CD14-positive monocyte (primary cell): ENCODE results near the gene GNA12. TPM values are rescaled to one million over a fixed set of nuclear protein-coding genes. Genes with fewer than 3 reads are reported as not detected.

ENCODE experiments used
- DNase-seq, 3 donors: peaks; one replicate each; pipeline ENCODE4 v3.0.0-alpha.2; 2011 to 2022
- H2AFZ ChIP-seq: 2 replicates; pipeline ENCODE4 v1.6.0; 2012; ENCODE audit warnings: mild to moderate bottlenecking, low read depth, low read length, inconsistent platforms; ENCODE audit not compliant: insufficient read depth, poor library complexity, severe bottlenecking
- H3K27ac ChIP-seq, 2 donors: 1 replicate in 1 of 2; 2 replicates in 1 of 2; pipeline ENCODE4 v1.5.1; 2012 to 2013; ENCODE audit warnings: low read length in 2 of 2, control low read depth in 1 of 2, inconsistent platforms in 1 of 2, low read depth in 1 of 2, mild to moderate bottlenecking in 1 of 2
- H3K27me3 ChIP-seq, 2 donors: one replicate each; pipeline versions ENCODE4 v1.6.0 to v1.6.1; 2011 to 2013; ENCODE audit warnings: low read length in 2 of 2; ENCODE audit not compliant: control insufficient read depth in 2 of 2, insufficient read depth in 2 of 2
- H3K36me3 ChIP-seq, 2 donors: replicated peaks in 1 of 2; 1 replicate in 1 of 2; 2 replicates in 1 of 2; pipeline versions ENCODE4 v1.5.1 to v1.6.1; 2012 to 2013; ENCODE audit warnings: low read length in 2 of 2, control low read depth in 1 of 2, inconsistent platforms in 1 of 2, mild to moderate bottlenecking in 1 of 2; ENCODE audit not compliant: insufficient read depth in 2 of 2, control insufficient read depth in 1 of 2
- H3K4me1 ChIP-seq, 2 donors: 1 replicate in 1 of 2; 2 replicates in 1 of 2; pipeline versions ENCODE4 v1.5.1 to v1.6.1; 2012 to 2013; ENCODE audit warnings: low read length in 2 of 2, control low read depth in 1 of 2, inconsistent platforms in 1 of 2, mild to moderate bottlenecking in 1 of 2, moderate library complexity in 1 of 2; ENCODE audit not compliant: insufficient read depth in 2 of 2, control insufficient read depth in 1 of 2
- H3K4me2 ChIP-seq: replicated peaks from 2 replicates; pipeline ENCODE3; 2012; ENCODE audit warnings: low read length, moderate library complexity, mild to moderate bottlenecking; ENCODE audit not compliant: poor library complexity, severe bottlenecking; ENCODE audit errors: extremely low read depth
- H3K4me3 ChIP-seq, 3 experiments: fragments of 200-600 bp in 1 of 3; sonication (generic) in 1 of 3; replicated peaks in 1 of 3; 1 replicate in 2 of 3; 2 replicates in 1 of 3; pipeline ENCODE4 v1.5.1; 2011 to 2013; ENCODE audit warnings: low read length in 3 of 3, mild to moderate bottlenecking in 3 of 3, control low read depth in 2 of 3, low read depth in 2 of 3, inconsistent platforms in 1 of 3, moderate library complexity in 1 of 3
- H3K79me2 ChIP-seq: 2 replicates; pipeline ENCODE4 v1.6.0; 2012; ENCODE audit warnings: mild to moderate bottlenecking, control low read depth, inconsistent platforms, low read length, moderate library complexity; ENCODE audit not compliant: insufficient read depth
- H3K9ac ChIP-seq: 2 replicates; pipeline ENCODE4 v1.6.0; 2017; ENCODE audit warnings: low read length, mild to moderate bottlenecking; ENCODE audit not compliant: insufficient read depth, poor library complexity, severe bottlenecking
- H3K9me3 ChIP-seq, 2 donors: replicated peaks in 1 of 2; 1 replicate in 1 of 2; 2 replicates in 1 of 2; pipeline versions ENCODE4 v1.5.1 to v1.6.1; 2012 to 2013; ENCODE audit warnings: low read length in 2 of 2, control low read depth in 1 of 2; ENCODE audit not compliant: control insufficient read depth in 1 of 2, insufficient read depth in 1 of 2
- H4K20me1 ChIP-seq: 2 replicates; pipeline ENCODE4 v1.6.0; 2012; ENCODE audit warnings: mild to moderate bottlenecking, low read length, control low read depth, moderate library complexity; ENCODE audit not compliant: insufficient read depth
- H3K27ac Mint-ChIP-seq, 7 donors: one replicate each; pipeline ENCODE4 v1.8.0; 2020; ENCODE audit warnings: mild to moderate bottlenecking in 7 of 7, mixed read lengths in 7 of 7, moderate library complexity in 6 of 7, inconsistent platforms in 2 of 7
- H3K27me3 Mint-ChIP-seq, 3 donors: one replicate each; pipeline ENCODE4 v1.8.0; 2021 to 2022; ENCODE audit warnings: low read depth in 3 of 3, mild to moderate bottlenecking in 3 of 3, mixed read lengths in 3 of 3, moderate library complexity in 3 of 3, inconsistent platforms in 1 of 3
- H3K36me3 Mint-ChIP-seq, 2 donors: one replicate each; pipeline ENCODE4 v1.8.0; 2020; ENCODE audit warnings: mixed read lengths in 2 of 2, inconsistent platforms in 1 of 2, mild to moderate bottlenecking in 1 of 2
- H3K4me1 Mint-ChIP-seq: one replicate; pipeline ENCODE4 v1.8.0; 2020; ENCODE audit warnings: mild to moderate bottlenecking, mixed read lengths
- H3K4me3 Mint-ChIP-seq, 2 donors: one replicate each; pipeline ENCODE4 v1.8.0; 2020; ENCODE audit warnings: mild to moderate bottlenecking in 2 of 2, mixed read lengths in 2 of 2, moderate library complexity in 1 of 2
- H3K9me3 Mint-ChIP-seq, 7 donors: one replicate each; pipeline ENCODE4 v1.8.0; 2020 to 2022; ENCODE audit warnings: mixed read lengths in 7 of 7, mild to moderate bottlenecking in 6 of 7, moderate library complexity in 6 of 7, inconsistent platforms in 2 of 7
- WGBS: methylation state at CpG from one replicate; pipeline ENCODE4 v1.1.5; 2013; ENCODE audit warnings: missing lambda C conversion rate; ENCODE audit not compliant: insufficient coverage; 5-methylcytosine and 5-hydroxymethylcytosine counted together
- intact Hi-C, 2 donors: fragments of 100-400 bp; cut with micrococcal nuclease; formaldehyde crosslinking; loops; one replicate each; pipeline versions ENCODE4 v1.15.0 to v1.15.1; 2023
- polyA plus RNA-seq, 3 donors: library from polyadenylated mRNA; depleted of rRNA in 1 of 3; unstranded in 2 of 3; stranded (reverse) in 1 of 3; fragments of 300-500 nt in 2 of 3; fragments of >200 nt in 1 of 3; fragmentation: Illumina TruSeq in 2 of 3; gene quantifications; 1 replicate in 2 of 3; 2 replicates in 1 of 3; pipeline ENCODE4 v1.2.3, GENCODE V29; 2012 to 2021
- TF ChIP-seq, protein P1 (sequence below): fragments of 200-600 bp; IDR thresholded peaks from one replicate; pipeline ENCODE4 v1.8.0; 2022; ENCODE audit warnings: antibody characterized with exemption, mild to moderate bottlenecking

GNA12 gene
- polyA plus RNA-seq, 3 donors: 3.4 to 25.9 (median 10.6) TPM

DNA sequence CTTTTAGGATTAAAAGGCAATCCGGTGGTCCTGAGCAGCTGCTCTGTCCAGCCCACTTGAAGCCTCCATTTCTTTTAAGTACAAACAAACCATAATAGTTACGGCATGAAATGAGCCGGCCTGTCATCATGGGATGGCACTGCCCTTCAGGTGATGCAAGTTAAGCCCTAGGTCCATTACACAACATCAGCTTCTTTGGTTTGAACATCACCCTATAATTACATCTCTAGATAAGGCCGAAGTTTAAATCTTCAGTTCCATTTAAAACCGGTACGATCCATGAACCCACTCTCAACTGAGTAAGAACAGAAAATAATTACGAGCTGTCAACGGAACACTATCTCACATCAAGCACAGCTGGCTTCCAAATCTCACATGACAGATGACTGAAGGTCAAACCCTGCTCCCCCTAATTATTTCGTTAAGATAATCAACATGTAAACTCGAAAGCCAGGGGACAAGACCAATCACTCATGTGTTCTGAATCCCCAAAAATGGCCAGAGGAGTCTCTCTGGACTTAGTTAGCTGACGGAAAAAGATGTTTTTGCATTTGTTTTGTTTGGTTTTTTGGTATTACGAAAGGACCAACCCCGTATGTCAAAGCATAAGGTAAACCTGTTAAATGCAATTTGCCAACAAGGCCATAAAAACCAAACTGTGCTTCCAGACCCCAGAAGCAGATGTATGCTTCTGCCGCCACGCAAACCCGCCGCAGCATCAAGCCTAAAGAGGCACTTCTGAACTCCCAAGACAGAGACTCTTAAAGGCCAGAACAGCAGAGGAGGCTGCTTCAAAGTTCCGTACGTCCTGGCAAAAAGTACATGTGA lies 10.8 kb downstream of the GNA12 start:
- no peaks in the 10 kb centered on the region for H3K9me3 ChIP-seq
- Mint-ChIP-seq H3K9me3 (peaks cover 0 to 4% (median 0%) of the 10 kb centered on the region in 7 donors), H3K4me1 (peaks cover 17% of the 10 kb centered on the region), H3K4me3 (no peak overlapping the region), H3K36me3 (peaks cover 39 to 64% of the 10 kb centered on the region in 2 donors), H3K27me3 (peaks cover 0 to 2% (median 0%) of the 10 kb centered on the region in 3 donors), H3K27ac (no peak overlapping the region)
- no peak overlapping the region for H3K27ac ChIP-seq
- no peaks in the 10 kb centered on the region for H3K27me3 ChIP-seq
- intact Hi-C loops: no loop called here
- peaks cover 5 to 13% of the 10 kb centered on the region in 2 donors for H3K4me1 ChIP-seq
- TF ChIP-seq, protein P1, sequence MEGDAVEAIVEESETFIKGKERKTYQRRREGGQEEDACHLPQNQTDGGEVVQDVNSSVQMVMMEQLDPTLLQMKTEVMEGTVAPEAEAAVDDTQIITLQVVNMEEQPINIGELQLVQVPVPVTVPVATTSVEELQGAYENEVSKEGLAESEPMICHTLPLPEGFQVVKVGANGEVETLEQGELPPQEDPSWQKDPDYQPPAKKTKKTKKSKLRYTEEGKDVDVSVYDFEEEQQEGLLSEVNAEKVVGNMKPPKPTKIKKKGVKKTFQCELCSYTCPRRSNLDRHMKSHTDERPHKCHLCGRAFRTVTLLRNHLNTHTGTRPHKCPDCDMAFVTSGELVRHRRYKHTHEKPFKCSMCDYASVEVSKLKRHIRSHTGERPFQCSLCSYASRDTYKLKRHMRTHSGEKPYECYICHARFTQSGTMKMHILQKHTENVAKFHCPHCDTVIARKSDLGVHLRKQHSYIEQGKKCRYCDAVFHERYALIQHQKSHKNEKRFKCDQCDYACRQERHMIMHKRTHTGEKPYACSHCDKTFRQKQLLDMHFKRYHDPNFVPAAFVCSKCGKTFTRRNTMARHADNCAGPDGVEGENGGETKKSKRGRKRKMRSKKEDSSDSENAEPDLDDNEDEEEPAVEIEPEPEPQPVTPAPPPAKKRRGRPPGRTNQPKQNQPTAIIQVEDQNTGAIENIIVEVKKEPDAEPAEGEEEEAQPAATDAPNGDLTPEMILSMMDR: no peak
- peaks cover 0 to 20% of the 10 kb centered on the region in 2 donors for H3K36me3 ChIP-seq
- H3K4me3 ChIP-seq: no peak overlapping the region
- H4K20me1 ChIP-seq: peaks cover 47% of the 10 kb centered on the region
- H3K9ac ChIP-seq: no peak overlapping the region
- no peak overlapping the region for H3K4me2 ChIP-seq
- peaks cover 11% of the 10 kb centered on the region for H3K79me2 ChIP-seq
- no peak for DNase-seq
- WGBS: 96% methylated on average over 17 of the region's 19 CpGs
- H2AFZ ChIP-seq: no peak overlapping the region

DNA sequence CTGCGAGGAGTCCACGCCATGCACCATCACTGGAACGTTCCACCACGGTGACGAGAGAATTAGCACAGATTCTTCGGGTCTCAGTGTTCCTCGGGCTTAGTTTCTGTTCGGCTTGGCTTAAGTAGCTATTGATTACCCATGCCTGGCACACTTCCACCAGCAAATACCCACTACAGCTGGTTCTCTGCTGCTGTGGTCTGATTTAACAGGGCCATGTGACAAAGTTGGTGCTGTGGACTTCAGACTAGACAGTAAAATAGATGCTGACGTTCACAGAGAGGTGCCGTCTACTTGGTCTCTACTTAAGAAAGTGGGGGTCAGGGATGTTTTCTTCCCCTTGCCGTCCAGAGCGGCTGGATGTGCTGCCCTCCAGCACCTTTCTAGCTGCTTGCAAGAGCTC lies 11.6 kb downstream of the GNA12 start:
- no peaks in the 10 kb centered on the region for H3K9me3 ChIP-seq
- Mint-ChIP-seq H3K9me3 (peaks cover 0 to 4% (median 0%) of the 10 kb centered on the region in 7 donors), H3K27ac (no peak overlapping the region), H3K4me1 (peaks cover 11% of the 10 kb centered on the region), H3K36me3 (peaks cover 39 to 66% of the 10 kb centered on the region in 2 donors), H3K27me3 (peaks cover 0 to 2% (median 0%) of the 10 kb centered on the region in 3 donors), H3K4me3 (no peak overlapping the region)
- no peak for DNase-seq
- H3K4me3 ChIP-seq: no peak overlapping the region
- H3K79me2 ChIP-seq: peaks cover 11% of the 10 kb centered on the region
- TF ChIP-seq, protein P1: no peak
- intact Hi-C loops: no loop called here
- no peak overlapping the region for H3K4me2 ChIP-seq
- no peak overlapping the region for H2AFZ ChIP-seq
- 100% methylated on average over 11 of the region's 12 CpGs for WGBS
- no peaks in the 10 kb centered on the region for H3K27me3 ChIP-seq
- H3K4me1 ChIP-seq: peaks cover 3 to 8% of the 10 kb centered on the region in 2 donors
- H3K27ac ChIP-seq: no peak overlapping the region
- H4K20me1 ChIP-seq: peaks cover 51% of the 10 kb centered on the region
- H3K9ac ChIP-seq: no peak overlapping the region
- H3K36me3 ChIP-seq: peaks cover 0 to 22% of the 10 kb centered on the region in 2 donors
